GM18498 (cell line): ENCODE data around the gene ZBTB45.
"Not testable (repeated sequence)": the region's sequence is repeated elsewhere in the genome, so short reads cannot be mapped to it uniquely, and the experiment has no call there.

Source experiments
- ATAC-seq: cut with Tn5 transposase; IDR thresholded peaks from one replicate; pipeline ENCODE4 v1.9.1; 2021; ENCODE audit warnings: mild to moderate bottlenecking, moderate library complexity; ENCODE audit not compliant: unreplicated experiment

The ZBTB45 gene

GRCh38 chr19:58477130-58477529 is 42.5 kb downstream of the ZBTB45 start:
- no peak for ATAC-seq

- no peak for ATAC-seq
Observed at GRCh38 chr19:58476498-58477015, 43.1 kb downstream of the ZBTB45 start.

GRCh38 chr19:58475714-58476497 is 43.7 kb downstream of the ZBTB45 start, which contains the start of gene ZNF446:
TSS of gene ZNF446 (plus strand) at chr19:58476352. CDS start at chr19:58477219, 867 bp downstream.
- ATAC-seq, result peak; percentile 79

GRCh38 chr19:58474997-58475713 is 44.5 kb downstream of the ZBTB45 start:
- ATAC-seq, result peak; percentile 6

DNA sequence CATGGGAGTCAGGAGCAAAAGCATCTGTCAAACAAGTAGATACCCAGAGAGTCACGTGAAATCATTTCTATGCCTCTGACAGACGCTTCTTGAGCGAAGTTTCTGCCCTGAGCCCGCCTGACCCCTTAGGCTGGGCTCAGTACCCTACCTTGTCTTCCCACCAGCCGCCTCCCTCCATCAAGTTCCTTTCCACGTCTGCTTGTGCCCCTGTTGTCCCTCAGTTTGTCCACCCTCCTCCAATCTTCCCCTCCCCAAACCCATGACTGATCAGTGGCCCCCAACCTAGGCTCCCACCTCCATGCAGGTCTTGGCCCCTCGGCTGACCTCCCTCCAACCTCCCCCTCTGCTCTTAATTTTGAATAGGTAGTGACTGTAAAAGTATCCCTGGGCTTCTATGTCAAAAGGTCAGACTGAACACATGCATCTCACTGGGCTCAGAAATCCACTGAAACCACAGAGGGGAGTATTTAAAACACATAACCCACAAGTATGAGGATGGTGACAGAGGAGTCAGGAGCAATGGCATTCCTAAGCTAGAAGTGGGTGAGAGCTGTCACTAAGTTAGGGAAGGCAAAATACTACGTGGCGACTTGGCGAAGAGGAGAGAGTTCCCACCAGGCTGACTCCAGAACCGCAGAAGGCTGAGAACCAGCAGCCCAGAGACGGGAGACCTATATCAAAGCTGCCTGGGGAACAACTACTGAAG is 45.2 kb downstream of the ZBTB45 start:
- no peak for ATAC-seq

GRCh38 chr19:58473775-58474174 is 45.8 kb downstream of the ZBTB45 start:
- ATAC-seq, result no peak

- ATAC-seq, result no peak
Observed at GRCh38 chr19:58471736-58472135, 47.9 kb downstream of the ZBTB45 start.

DNA sequence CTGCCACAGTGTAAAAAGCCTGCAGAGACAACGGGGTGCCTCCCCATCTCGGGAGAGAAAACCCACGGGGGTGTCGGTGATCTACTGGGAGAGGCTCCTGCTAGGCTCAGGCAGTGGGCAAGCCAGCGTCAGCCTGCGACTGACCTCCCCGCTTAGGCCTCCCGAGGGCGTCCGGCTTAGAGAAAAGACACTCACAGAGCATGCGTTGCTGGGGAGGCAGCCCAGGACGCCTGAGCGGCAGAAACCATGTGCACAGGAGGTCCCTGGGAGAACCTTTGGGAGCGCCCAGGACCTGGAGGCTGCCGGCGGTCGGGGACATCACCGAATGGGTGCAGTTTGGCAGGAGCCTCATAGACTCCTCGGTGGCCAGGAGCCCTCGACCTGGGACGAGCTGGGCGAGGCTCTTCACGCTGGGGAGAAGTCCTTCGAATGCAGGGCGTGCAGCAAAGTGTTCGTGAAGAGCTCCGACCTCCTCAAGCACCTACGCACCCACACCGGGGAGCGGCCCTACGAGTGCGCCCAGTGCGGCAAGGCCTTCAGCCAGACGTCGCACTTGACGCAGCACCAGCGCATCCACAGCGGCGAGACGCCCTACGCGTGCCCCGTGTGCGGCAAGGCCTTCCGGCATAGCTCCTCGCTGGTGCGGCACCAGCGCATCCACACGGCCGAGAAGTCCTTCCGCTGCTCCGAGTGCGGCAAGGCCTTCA is 48.6 kb downstream of the ZBTB45 start:
- not testable (repeated sequence) for ATAC-seq

DNA sequence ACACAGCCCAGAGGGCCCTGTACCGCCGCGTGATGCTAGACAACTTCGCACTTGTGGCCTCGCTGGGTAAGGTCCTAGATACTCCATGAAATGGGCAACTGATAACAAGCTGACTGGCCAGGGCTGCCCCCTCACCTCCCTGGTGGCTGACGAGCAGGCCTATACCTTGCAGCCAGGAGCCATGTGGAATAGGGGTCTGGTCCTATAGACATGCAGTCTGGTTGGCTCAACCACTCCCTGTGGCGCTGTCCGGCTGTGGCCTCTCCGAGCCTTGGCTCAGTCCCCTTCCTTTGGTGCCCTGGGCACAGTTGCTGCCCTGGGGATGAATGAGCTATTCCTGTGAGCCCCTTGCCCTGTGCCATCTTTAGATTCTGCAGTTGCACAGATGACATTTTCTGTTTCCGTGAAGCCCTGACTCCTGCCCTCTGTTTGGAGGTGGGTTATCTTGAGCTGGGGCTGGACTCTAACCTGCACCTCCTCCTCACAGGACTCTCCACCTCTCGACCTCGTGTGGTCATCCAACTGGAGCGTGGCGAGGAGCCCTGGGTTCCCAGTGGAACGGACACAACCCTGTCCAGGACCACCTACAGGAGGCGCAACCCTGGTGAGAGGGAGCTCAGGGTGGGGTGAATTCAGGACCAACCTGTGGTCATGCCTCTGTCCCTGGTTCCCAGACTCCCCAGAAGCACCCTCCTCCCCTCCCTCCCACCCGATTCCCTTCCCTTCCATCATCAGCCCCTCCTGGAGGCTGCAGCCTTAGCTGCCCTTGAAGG is 50.2 kb downstream of the ZBTB45 start:
- ATAC-seq, result no peak

DNA sequence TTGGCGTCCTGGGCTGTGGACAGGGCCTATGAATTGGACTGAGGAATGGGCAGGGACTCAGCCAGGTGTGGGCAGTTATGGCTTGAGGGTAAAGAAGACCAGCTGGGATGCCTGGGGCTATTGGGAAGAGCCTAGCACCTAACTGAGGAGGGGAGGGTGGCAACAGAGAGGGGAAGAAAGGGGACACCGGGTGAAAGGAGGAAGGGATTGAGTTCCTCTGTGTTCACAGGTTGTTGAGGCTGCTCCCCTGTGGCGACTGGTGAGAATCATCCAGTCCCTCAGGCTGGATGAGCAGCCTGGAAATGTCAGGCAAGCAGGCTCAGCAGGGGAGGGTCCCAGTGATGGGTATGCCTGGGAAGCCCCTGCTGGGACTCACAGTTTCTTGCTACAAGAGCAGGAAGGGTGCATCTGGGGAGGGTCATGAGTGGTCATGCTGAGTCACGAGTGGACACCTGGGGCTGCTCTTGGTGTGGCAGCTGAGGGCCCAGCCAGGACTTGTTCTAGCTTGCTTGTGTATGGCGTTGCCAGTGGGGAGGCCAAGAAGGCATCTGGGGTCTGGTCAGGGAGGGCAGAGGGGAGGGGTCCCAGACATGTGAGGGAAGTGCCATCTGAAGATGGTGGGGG is 51.3 kb downstream of the ZBTB45 start:
- ATAC-seq, result no peak

DNA sequence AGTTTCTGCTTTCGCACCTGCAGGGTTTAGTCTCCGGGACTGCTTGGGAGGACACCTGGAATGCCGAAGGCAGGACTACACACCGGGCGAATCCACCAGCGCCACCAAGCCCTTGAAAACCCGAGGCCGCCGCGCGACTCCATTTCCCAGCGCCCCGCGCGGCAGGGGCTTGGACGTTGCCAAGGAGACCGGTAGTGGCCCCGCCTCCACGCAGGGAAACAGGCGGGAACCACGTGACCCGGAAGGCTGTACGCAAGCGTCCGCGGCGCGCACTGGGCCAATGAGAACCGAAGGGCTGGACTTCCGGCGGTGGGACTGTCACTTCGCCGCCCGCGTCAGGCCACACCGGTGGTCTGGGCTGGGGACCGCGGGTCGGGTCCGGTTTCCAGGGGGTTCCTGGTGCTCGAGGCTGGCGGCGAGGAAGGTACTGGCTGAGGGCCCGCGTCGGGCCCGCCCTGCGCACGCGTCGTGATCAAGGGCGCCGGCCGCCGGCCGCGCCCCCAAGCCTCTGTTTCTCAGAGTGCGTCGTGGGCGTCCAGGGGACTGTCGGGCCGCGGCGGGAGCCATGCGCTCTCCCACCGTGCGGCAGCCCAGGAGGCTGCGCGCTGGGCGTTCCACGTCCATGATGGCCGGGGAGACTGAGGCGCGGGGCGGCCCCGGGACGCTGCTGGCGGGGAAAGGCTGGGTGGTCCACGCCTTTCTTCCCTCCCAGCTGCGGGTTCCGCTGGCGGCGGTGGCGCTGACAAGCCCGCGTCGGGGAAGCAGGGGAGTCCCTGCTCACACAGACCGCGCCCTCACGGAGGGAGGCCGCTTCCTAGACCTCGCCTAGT is 52.6 kb downstream of the ZBTB45 start, which contains the start of gene ZNF324:
Gene ZNF324, plus strand, starts transcription at position 321 of the 830 bp plus-strand sequence. CDS start 2,106 bp downstream, outside the sequence.
- peak; percentile 93 for ATAC-seq

DNA sequence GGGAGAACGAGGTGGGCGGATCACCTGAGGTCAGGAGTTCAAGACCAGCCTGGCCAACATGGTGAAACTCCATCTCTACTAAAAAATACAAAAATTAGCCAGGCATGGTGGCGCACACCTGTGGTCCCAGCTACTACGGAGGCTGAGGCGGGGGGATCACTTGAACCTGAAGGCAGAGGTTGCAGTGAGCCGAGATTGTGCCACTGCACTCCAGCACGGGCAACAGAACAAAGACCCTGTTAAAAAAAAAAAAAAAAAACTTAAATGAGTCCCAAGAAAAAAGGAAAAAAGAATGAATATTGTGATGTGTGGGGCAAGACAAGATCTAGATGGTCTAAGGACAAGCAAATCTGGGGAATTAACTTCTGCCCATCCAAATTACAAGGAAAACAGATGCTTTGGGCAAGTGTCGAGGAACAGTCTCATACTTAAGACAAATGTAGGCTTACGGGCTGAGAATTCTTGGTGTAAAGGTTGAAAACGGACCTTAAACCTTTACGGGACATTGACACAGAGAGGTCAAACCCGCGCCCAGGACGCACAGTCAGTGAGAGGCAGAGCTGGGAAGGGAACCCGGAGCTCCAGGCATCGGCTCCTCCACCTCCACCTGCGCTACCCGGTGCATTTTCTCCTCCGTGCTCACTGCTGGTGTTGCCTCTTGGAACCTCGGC is 53.4 kb downstream of the ZBTB45 start:
- peak; percentile 3 for ATAC-seq
